NK-92 treated with Interleukin-12 subunit alpha and Interleukin-12 subunit beta, amount 100 ng/mL, for 24 hours (cell line): ENCODE measurements around the gene GALNS.

Source experiments
- DNase-seq: peaks from one replicate; lab custom pipeline; 2025; lab: John Stamatoyannopoulos, UW

The GALNS gene

DNA sequence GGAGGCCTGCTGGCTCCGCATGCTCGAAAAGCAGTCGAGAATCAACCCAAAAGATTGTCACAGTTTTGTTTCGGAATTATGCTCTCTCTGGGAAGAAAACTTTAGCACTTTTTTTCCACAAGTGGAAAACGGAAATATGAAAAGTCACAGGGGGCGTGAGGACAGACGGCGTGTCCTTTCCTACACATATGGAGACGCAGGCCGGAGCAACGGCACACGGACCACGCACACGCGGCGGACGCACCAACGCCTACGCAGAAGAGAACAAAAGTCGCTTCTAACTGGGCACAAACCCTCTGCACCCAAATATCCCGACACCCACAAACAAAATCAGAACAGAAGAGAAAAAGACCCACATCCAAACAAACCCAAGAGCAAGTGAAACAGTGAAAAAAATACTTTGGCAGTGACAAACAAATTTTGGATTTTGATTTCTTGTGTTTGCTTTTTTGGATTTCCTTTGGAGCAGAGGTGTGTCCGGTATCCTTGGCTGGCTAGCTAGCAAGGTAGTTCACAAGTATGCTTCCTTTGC, 19.0 kb upstream of the GALNS start:
- no peak for DNase-seq

DNA sequence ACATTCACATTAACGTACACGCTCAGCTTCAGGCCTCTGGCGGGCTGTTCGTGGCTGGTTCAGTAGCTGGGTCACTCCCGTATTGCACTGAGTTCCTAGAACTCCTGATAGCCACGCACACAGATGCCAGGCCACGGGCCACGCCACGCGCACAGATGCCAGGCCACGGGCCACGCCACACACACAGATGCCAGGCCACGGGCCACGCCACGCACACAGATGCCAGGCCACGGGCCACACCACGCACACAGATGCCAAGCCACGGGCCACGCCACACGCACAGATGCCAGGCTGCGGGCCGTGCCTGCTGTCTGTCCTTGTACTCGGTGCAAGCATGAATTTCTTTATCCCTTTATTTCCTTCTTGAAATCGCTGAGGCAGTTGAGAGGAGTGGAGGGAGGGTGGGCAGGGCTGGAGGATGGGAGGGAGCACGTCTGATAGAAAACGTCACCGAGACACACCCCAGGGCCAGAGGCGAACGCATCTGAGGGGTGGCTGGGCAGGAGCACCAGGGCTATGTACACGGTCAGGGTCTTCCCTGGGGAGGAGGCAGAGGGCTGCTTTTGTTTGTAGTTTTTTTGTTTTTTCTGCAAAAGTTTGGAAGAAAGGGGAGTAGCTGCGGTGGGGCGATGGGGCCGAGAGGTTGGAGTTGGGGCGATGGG, 18.3 kb upstream of the GALNS start:
- no peak for DNase-seq

DNA sequence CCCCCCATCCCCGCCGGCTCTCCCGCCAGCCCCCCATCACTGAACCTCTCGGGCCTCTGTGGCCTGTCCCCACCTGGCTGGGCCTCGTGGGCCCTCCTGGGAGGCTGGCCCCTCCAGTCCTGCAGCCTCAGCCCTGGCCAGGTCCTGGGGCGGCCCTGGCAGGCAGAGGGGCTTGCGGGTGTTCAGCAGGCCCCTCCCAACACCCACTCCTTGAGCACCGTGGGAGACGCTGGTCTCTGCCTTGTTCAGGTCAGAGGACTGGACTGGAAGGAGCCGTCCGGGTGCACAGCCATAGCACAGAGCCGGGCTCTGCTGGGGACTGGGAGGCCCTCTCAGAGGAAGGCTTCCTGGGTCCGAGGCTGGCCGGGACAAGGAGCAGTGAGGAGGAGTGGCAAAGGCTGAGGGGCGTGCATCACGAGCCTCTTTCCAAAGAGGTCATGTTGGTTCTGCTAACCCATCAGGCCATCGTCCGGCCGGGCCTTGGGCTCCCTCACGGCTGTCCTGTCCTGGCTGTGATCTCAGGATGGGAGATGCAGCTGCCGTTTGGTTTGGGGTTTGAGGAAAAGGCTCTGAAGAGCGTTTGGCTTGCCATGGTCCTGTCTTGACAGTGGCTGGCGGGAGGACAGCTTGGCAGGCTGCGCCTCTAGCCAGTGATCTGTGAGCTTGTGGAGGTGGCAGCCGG, 16.0 kb upstream of the GALNS start:
- no peak for DNase-seq

DNA sequence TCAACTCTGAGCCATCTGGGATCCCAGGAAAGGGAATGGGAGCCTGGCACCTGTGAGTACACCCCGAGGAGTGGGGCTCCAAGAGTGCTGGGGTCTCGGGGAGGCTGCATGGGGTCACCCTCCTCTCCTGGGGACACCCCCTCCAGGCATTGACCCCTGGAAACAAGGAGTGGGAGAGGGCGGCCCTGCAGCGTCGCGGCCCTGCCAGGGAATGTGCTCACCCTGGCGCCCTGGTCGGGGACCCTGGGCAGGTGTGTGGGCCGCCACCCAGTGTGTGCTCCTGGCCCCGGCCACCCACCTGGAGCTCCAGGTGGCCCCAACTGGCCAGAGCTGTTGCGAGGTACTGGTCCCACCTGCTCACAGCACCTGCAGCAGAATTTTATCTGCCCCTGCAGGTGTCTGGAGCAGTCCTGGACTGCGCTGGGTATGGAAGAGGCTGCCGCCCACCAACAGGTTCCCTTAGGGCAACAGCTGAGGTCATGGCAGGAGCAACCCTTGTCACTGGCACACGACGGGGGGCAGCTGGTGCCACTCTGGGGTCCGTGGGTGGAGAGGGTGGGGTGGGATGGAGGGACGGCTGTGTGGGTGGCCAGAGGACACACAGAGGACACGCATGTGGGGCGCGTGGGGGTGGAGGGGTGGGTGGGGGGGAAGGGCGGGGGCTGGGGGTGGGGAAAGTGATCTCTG, 15.1 kb upstream of the GALNS start:
- no peak for DNase-seq

DNA sequence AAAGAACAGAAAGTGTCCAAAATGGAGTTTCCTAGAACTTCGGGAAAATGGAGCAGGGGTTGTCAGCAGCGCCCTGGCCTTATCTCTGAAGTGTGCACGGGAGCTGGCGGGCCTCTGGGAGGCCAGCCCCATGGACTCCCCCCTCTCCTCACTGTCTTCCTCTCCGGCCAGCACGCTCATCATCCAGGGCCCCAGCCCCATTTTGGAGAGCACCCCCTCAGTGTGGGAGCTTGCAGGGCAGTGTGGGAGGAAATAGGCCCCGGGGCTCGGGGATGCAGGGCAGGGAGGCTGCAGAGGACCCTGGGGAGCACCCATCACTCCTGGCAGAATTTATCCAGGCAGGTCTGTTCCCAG, 14.6 kb upstream of the GALNS start:
- no peak for DNase-seq

DNA sequence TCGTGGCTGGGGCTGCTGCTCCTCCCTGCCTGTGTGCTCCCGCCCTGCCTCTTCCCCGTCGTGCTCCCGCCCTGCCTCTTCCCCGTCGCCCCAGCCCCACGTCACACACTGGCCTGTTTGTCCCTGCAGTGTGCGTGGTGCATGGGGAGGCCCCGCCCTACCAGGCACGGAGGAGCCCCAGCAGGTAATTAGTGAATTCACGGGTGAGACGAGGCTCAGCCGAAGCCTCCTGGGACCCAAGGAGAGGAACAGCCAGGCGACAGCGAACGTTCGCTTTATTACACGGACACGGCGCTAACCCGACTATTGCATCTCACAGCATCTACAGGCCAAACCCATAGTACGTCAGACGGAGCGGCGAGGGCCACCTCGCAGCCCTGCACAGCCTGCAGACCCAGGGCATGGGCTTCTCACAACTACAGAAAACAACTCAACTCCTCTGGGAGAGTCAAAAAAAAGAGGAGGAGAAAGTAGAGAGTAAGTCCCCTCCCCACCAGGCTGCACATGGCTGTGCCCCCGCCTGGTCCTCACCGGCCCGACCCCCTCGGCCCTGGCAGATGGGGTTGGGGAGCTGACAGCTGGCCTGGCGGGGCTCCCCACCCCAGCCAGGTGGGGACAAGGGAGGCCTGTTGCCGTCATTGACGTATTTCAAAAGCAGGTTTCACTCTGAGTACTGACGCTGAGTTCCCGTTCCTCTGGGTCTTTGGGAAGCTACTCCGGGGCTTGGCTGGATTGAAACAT, 14.0 kb upstream of the GALNS start:
- no peak for DNase-seq

DNA sequence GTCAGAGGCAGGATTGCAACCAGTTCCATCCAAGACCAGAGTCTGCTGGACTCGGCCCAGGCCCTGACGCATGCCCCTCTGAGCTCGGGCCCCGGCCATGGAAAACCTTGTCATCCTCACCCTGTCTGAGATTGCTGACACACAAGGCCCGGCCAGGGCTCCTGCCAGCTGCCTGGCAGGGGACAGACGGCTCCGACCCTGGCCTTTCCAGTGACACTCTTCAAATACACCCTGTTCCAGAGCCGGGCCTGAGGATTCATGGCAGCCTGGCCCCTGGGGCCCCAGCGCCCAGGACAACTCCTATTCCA, 12.9 kb upstream of the GALNS start:
- DNase-seq = no peak

DNA sequence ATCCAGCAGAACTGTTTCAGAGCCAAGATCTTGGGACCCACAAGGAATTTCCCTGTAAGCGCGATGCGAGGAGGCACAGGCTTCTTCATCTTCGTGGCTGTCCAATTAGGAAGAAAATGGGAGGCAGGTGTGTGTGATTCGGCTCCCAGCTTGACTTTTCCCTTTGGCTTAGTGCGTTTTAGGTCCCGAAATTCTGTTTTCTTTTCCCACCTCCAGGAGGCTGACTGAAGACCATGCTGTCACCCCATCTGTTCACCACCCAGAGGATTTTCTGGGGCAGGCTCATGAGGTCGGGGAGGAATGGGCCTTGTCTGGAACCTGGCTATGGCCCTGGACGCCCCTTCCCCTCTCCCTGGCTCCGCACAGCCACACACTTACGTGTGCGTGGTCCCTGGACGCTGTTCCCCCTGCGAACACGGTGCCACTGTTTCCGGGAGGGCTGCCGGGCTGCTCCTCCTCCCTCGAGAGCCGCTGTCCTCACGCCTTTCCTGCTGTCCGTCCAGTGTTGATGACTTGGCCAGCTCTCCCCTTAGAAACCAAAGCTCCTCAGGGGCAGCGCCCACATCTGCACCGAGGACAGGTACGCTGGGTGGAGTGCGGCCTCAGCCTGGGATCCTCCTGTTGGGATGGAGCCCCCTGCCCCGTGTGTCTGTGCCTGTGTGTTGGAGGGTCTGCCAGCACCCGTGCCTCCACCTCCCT, 12.4 kb upstream of the GALNS start:
- no peak for DNase-seq

DNA sequence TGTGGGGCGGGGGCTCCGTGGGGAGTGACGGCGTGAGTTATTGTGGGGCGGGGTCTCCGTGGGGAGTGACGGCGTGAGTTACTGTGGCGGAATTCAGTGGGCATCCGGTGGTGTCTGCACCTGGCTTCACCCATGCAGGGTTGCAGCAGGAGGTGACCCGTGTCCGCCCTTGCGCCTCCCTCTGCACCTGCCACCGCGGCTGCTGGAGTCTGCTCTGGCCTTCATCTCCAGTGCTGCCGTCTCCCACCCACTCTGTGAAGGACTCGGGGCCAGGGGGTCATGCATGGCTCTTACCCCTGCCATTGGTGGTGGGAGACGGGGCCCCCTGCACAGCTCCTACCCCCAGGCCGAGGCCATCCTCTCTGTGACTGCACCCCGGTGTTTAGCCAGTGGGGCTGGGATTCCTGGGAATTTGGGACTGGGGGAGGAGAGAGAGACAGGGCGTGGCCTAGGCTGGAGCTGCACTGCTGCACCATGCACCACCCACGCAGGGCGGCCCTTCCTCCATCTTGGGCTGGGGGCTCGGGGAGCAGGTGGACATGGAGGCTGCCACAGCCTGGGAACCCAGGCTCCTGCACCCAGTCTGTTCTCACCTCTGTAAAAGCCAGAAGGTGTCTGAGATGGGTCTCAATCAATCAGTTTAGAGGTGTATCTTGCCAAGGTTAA, 11.0 kb upstream of the GALNS start:
- no peak for DNase-seq

DNA sequence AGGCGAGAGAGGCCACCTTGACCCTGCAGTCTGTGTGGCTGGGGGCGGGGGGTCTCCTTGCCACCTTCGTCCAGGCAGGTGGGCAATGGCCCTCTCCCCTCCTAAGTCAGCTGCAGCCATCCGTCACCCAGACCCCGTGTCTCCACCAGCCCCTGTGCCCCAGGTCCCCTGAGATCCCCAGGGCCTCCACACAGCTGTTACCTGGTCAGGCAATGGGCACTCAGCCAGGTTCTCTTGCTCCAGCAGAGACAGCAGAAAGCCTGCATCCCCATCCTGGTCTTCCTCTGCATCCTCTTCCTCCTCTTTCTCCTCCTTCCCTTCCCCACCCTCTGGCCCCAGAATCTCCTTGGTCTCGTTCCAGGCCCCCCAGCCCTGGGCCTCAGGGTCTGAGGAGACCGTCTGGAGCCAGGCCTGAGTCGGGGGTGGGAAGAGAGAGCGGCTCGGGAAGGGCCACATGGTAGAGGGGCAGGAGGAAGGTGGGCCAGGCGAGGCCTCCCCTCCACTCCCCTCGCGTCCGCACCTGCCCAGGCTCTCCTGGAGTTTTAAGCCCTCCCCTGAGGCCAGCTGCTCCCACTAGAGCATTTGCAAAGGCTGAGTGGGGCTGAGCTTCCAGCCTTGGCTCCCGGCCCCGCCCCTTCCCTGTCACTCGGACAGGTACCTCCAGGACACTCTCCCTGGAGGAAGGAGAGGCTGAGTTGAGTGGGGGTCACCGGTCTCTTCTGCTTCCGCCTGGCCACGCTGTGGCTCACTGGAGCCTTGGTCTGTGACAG, 9.6 kb upstream of the GALNS start, which contains the start of gene PABPN1L:
Gene PABPN1L, minus strand, starts transcription at position 510 of the 770 bp plus-strand sequence. Its CDS starts 54 bp downstream, at position 456.
- no peak for DNase-seq

DNA sequence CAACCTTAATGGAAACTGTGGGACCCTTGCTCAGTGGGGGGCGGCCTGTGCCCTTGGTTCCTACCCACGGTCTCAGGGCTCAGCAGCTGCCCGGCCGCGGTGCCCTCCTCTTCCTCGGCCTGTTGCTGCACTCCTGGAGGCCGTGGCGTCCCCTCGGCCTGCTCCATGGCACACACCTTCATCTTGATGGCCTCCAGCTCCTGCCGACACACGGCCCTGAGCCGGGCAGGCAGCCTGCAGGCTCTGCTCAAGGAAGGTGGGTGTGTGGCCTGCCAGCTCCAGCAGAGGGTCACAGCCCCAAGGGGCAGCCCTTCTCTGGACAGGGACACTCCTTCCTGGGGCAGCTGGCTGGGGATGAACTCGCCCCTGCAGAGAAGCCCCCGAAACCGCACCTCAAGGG, 9.0 kb upstream of the GALNS start:
- no peak for DNase-seq

DNA sequence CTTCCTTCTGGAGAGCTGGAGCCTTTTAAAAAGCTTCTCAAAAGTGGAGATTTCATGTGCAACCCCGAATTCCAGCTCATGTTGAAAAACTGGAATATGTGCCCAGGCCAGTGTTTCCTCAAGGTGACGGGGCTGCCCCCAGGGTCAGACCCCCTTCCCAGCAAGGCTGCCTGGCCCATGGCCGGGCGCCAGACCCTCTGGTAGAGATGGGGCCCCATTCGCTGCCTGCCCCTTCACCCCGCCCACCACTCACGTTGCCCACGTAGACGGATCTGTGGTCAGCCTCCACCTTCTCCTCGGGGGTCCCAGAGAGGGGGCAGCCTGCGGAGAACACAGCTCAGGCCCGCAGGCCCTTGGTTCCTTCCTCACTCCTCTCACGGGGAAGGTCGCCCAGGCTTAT, 8.6 kb upstream of the GALNS start:
- no peak for DNase-seq

DNA sequence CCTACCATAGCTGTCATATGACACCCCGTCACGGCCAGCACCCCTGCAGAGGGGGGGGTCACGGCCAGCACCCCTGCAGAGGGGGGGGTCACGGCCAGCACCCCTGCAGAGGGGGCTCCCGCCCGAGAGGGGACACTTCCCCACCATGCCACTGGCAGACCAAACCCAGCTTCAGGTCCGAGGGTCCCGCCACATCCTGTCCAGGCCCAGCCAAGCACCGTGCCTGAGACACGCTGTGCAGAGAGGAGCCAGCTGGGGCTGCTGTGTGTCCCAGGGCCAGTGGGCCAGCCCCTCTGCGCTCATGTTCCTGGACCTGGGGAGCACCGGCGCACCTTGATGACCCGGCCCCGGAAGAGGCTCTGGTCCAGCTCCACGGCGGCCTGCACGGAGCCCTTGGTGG, 7.8 kb upstream of the GALNS start:
- no peak for DNase-seq

DNA sequence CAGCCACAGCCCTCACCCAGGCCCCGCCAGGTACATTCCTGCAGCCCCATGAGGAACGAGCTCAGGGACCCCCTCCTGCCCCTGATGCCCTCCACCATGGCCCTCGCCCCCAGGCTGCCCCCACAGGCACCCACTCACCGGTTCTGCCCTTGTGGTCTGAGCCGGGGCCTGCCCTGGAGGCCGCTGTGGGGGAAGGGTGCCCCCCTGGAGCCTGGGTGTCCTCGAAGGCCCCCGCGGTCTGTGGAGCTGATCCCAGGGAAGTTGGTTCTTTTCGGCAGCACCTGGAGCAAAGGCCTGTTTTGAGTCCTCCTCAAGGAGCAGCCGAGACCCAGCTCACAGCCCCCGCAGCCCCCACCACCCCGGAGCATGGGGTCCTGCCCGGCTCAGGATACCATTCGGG, 7.4 kb upstream of the GALNS start:
- DNase-seq = no peak

DNA sequence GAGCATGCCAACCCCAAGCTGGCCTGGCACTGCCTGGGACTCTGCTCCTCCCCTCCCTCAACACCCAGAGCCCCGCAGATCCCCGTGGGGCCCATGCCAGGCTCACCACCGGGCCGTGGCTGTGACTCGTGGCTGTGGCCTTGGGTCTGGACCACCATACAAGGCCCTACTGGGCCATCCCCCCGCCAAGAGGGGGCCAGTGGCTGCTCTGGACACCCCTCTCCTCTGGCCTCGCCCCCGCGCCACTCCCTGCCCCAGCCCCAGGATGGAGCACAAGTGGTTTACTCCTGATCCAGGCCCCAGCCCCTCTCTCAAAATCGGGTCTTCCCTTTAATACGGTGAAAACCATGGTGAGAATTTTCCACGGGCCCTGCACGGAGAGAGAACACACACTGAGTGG, 6.7 kb upstream of the GALNS start:
- DNase-seq = no peak

DNA sequence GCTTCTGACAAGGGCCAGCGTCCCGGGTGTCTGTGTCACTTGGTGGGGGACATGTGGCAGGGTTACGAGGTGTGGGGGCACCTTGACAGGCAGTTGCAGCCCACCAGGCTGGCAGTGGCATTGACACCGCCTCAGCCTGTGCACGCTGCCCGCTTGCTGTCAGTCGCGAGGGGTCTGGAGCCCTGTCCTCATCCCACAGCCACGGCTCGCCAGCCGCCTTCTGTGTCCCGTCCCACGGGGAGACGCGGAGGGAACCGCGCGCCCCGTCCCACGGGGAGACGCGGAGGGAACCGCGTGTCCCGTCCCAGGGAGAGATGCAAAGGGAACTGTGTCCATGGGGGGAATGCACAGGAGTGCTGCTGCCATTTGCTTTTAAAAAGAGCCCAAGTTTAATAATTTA, 6.2 kb upstream of the GALNS start:
- DNase-seq = no peak

DNA sequence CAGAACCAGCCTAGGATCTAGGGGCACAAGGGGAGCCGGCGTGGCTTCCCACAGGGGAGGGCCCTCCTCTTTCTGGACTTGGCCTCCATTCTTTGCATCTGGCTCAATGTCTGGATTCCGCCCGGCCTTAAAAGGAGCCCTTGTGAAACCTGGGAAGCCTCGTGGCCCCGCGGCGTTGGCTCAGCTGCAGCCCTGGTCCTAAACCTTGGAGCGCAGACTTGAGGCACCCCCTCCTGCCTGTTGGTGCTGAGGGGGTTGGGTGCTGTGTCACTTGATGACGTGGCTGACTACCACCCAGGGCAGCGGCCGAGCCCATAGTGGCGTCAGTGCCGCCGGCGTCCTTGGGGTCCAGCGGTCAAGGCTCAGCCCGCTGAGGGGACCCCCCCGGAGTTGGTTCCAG, 4.6 kb upstream of the GALNS start:
- DNase-seq = no peak

DNA sequence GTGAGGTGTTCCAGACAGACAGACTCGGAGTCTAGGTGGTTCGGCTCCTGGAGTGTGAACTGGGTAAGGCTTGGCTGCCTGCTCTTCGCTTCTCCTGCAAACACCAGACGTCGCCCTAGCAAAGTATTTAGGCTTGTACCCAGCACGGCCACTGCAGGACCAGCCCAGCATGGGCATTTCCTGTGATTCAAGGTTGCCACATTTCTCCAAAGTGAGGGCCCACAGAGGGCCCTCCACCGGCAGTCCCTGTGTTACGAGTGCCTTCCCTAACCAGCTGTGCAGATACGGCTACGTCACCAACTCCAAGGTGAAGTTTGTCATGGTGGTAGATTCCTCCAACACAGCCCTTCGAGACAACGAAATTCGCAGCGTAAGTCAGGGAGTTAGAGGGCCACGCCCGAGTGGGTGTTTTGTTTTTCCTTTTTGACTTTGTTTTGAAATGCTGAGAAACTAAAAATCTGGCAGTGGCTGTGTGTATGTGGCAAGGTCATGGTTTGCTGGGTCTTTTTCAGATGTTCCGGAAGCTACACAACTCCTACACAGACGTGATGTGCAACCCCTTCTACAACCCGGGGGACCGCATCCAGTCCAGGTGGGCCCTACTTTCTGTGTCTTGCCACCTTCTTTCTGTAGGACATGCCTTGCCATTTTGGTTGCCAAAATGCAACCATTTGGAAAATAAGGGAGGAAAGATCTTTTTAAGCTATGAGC, 2.8 kb upstream of the GALNS start:
- DNase-seq = no peak

DNA sequence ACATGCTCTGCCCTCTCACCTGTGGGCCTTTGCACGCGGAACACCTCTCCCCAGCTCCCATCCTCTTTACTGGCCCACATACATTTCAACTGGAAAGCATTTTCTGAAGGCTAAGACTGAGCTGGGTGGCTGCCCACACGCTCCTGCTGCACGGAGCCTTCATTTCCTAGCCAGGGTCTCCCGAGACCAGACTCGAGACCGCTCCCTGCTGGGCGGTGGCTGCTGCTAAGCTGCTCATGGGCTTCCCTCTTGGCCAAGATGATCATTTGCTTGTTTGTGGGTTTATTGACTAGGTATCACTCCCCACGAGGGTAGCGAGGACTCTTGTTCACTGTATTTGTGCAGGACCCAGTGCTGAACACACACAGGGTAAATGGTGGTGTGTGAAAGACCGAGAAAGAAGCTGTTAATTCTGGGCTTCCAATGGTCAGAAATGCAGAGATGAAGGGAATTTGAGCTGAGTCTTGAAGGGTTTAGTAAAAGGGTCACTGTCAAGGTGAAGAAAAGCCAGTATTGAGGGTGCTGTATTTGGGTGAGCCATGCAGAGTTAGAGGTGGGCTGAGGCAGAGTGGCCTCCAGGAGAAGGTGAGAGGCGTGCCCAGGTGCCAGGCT, 1.1 kb upstream of the GALNS start:
- peak; percentile 32 for DNase-seq
